NCI-H82 (cell line): ENCODE results near the gene NET1.
"Not testable (repeated sequence)": the region's sequence is repeated elsewhere in the genome, so short reads cannot be mapped to it uniquely, and the experiment has no call there.

Source experiments
- DNase-seq: peaks from one replicate; lab custom pipeline; 2025; lab: John Stamatoyannopoulos, UW

The NET1 gene

DNA sequence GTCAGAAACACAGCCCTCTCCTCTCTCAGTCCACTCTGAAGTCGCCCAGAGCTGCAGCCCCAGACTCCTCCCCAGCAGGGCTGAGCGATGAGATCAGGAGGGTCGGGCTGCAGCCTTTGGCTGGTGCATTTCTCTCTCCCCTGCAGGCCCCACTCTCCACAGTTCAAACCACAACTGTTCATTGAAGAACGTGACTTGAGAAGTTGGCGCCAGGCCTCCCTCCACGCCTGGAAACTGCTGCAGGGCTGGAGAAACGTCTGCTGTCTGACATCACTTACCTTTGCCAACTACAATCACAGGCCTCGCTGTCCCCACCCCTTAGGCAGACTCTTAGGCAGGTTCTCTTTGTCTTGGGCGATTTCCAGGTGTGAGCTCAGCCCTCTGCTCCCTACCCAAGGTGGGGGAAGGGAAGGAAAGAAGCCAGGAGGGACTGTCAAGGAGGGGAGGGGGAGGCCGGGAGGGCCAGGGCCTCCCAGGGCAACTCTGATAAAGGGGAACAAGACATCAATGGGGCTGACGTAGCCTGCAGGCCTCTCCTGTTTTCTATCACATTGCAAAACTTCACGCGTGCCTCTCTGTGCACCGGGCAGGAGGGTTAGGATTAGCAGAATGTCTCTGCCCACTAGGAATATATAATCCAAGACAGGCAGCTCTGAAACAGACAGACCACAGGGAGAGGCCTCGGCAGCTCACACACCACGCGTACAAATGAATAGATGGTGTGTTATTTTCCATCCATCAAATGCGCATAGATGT is 54.3 kb downstream of the NET1 start:
- DNase-seq = no peak

DNA sequence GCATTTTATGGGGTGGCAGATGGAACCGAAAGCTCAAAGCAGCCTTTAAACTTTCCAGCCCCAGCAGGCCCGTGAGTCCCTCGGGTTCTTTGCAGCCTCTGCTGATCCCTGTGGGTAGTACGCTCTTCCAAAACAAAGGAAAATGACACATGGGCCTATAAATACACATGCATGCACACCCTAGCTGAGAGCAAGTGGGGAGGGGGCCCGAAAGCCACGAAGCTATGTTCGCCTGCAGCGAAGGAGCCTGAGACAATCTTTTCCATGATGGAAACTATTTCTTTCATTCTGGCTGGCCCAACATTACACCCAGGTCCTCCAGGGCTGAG is 54.8 kb downstream of the NET1 start:
- DNase-seq = no peak

DNA sequence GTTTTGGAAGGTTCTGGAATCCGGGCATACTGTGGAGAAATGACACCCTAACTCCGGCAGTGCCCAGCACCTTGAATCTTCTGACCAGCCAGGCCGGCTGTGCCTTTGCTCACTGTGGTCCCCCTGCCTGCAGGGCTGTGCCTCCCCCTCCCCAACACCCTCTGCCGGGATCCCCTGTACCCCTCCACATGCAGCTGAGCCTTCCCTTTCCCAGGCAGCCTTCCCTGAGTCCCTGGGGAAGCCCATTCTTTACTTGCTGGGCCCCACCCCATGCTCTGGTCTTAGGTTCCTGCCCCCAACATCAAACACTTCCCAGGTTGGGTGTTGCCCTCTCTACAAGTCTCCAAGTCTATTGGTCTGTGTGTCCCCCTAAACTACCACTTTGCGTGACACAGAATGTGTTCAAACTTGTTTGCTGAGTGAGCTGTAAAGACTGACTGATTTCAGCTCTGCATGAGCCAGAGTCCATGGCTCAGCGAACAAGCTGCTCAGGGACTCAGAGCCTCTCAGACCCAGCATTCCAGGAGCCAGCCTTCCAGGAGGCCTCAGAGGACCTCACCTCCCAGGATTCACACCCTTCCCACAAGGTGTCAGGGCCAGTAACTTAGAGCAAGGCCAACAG is 55.4 kb downstream of the NET1 start:
- DNase-seq = no peak

DNA sequence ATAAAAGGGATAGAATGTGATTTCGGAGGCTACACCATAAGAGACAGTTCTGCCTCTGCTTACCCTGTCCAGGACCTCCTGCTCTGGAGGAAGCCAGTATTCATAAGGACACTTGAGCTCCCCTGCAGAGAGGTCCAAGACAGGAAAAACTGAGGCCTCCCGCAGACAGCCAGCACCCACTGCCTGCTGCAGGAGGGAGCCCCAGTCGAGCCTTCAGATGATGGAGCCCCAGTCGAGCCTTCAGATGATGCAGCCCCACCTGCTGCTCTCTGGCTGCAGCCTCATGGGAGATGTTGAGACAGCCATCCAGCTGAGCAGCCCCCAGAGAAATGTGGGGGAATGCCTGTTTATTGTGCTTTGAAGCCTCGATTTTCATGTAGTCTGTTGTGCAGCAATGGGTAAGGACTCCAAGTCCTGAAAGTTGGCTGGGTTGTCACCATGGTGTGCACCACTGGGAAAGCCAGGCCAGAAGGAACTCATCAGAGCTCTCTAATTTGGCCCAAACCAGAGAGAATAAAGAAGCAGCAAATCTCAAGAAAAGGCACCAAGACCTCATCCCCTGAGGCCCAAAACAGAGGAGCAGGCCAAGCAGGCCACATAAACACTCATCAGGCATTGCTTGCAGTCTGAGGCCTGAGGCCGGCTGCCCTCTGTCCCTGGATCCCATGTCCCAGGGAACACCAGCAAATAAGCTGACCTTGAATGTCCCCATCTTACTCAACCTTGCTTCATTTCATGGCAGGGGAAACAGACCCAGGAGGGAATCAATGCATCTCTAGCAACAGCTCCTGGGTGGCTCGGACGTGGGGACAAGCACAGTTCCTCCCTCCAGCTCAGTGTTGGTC is 56.1 kb downstream of the NET1 start:
- DNase-seq = no peak

DNA sequence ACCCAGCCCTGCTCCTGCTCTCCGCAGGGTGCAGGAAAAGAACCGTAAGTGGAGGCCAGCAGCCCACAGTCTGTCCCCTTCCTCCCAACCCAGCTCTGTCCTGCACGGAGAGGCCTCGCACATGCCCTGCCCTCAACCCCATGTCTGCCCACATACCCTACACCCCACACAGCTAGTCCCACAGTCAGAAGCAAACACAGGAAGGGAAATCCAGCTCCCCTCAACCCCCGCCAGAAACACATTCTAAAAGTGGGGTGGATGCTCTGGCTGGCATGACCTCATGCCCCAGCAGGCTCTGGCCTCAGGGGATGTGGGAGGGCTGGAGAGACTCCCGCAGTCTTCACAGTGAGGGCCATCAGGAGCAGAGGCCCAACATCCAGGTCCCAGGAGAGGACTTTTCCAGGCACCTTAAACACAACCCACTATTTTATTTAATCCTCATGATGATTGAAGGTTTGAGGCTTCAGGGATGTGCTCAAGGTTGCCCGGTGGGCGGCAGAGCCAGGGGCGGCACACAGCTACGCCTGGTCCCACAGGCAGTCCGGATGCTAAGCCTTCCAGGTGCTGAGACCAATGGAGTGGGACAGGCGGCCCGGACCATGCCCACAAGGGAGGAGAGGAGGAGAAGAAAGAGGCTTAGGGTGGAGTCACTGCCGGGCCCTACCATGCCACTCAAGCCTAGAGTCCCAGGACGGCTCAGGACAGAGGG is 57.1 kb downstream of the NET1 start:
- DNase-seq = no peak

DNA sequence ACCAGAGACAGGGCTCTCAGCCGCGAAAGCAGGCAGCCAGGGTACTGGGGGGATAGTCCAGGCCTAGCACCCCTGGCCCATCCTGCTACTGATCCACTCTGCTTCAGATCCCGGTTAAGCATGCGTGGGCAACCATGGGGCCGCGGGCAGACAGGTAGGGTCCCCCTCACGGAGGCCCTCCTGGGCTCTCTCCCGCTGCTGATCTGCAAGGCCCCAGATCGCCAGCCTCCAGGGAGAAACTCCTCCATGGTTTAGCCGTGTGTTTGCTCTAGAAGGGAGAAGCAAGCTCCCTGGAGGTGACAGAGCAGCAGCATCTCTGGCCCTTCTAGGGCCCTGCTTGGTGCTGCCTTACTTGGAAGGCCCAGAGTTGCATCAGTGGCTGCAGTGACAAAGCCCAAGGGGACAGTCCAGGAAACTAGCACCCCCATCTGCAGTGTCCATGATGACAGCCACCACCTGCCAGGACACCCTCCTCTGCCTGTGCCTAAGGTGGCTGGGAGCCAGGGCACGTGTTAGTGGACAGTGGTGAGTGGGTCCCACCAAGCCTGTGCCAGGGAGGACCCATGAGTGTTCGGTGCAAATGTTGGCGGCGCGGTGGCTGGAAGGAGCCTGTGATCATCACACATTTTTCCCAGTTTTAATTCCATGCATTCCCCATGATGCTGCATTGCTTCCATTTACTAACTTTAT is 57.9 kb downstream of the NET1 start:
- DNase-seq = no peak

DNA sequence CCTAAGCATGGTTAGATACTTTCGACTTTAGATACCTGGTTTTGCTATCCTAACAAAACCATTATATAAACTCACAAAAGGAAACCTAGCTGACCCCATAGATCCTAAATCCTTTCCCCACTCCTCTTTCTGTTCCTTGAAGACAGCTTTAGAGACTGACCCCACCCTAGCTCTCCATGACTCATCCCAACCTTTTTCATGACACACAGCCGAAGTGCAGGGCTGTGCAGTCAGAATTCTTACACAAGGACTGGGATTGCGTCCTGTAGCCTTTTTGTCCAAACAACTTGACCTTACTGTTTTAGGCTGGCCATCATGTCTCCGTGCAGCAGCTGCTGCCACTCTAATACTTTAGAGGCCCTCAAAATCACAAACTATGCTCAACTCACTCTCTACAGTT is 62.3 kb downstream of the NET1 start:
- not testable (repeated sequence) for DNase-seq

DNA sequence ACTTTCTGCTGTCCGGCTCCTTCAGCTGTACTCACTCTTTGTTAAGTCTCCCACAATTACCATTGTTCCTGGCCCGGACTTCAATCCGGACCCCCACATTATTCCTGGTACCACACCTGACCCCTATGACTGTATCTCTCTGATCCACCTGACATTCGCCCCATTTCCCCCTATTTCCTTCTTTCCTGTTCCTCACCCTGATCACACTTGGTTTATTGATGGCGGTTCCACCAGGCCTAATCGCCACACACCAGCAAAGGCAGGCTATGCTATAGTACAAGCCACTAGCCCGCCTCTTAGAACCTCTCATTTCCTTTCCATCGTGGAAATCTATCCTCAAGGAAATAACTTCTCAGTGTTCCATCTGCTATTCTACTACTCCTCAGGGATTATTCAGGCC is 62.7 kb downstream of the NET1 start:
- DNase-seq = not testable (repeated sequence)

DNA sequence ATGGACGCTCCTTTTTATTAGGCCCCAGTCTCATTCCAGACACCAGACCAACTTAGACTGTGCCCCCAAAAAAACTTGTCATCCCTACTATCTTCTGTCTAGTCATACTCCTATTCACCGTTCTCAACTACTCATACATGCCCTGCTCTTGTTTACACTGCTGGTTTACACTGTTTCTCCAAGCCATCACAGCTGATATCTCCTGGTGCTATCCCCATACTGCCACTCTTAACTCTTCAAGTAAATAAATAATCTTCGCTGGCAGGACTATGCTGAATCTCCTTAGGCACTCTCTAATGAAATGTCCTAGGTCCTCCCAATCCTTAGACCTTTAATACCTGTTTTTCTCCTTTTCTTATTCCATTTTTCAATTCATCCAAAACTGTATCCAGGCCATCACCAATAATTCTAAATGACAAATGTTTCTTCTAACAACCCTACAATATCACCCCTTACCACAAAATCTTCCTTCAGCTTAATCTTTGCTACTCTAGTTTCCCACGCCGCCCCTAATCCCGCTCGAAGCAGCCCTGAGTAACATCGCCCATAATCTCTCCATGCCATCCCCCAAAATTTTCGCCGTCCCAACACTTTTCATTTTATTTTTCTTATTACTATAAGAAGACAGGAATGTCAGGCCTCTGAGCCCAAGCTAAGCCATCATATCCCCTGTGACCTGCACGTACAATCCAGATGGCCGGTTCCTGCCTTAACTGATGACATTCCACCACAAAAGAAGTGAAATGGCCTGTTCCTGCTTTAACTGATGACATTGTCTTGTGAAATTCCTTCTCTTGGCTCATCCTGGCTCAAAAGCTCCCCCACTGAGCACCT is 63.8 kb downstream of the NET1 start:
- not testable (repeated sequence) for DNase-seq

DNA sequence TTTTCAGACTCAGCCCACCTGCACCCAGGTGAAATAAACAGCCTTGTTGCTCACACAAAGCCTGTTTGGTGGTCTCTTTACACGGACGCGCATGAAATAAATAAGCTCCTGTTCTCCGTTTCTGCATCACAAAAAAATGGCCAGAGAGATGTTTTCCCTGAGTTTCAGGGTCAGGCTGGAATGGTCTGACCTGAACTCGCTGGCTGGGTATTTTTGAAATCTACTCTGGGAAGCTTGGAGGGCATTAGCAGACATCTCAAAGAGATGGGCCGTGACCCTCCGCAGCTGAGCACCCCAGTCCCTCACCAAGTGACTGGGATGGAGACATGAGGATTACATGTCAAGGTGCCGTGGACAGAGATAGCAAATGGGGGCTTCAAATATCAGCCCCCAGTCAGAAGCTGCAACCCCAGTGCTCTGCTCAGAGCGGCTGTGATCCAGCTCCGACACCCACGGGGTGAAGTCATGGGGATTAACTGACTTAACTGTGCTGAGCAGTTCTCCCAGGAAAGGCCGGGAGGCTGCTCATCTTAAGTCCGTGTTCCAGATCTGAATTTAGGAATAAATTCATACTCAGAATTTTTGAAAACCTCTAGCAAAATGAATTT is 64.7 kb downstream of the NET1 start:
- DNase-seq = peak; percentile 66

DNA sequence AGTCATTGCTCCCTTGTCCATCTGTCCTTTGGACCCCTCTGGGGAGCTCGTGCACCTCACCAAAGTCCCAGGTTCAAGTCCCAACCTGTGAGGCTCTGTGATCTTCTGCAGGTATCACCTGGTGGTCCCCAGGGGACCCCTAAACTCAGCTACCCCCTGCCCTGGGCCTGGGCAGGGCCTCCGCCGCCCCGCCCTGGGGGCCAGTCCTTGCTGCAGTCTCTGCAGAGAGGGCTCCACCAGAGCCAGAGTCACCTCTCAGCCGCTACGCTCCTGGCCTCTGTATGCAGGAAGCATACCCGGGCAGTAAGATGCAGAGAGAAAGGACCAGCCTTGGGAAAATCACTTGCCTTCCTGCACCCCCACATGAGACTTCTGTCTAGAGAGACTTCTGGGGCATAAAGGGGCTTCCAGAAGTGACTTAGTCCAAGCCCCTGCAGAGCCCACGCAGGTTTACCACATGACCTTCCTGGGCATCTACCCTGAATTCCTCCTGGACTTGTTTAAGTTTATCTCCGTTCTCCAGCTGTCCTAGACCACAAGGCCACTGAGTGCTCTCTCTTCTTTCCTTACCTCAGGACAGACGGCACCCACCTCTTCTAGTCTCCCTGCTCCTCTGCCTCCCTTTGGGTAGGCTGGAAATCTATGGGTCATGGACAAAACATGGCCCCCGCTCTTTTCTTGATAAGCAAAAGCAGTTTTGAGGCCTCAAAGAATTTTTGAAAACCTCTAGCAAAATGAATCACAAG is 65.8 kb downstream of the NET1 start:
- DNase-seq = no peak

DNA sequence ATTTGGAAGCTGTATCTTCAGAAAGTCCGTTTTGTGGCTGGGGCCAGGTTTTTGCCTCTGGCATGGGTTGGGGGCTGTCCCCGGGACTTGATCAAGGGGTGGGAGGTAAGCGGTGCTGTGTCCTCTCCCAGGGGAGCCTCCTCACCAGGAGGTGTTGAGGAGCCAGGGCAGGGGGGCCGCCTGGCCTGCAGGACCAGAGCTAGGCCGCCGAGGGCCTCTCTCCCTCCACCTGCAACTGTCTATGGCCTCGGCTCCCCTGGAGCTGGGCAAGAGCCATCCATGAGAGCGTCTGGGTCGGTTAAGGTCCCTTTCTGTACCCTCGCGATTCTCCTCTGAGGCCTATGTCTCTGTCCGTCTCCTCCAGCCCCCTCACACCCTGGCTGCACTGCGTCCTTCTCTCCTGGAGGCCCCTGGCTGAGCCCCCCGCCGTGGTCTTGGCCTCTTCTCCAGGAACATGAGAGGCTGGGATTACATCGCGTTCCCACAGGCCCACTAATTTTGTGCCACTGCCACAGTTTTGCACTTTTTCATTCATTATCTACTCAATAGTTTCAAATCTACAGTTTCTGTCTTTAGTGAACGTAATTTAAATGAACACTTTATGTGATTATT is 66.4 kb downstream of the NET1 start:
- DNase-seq = no peak

DNA sequence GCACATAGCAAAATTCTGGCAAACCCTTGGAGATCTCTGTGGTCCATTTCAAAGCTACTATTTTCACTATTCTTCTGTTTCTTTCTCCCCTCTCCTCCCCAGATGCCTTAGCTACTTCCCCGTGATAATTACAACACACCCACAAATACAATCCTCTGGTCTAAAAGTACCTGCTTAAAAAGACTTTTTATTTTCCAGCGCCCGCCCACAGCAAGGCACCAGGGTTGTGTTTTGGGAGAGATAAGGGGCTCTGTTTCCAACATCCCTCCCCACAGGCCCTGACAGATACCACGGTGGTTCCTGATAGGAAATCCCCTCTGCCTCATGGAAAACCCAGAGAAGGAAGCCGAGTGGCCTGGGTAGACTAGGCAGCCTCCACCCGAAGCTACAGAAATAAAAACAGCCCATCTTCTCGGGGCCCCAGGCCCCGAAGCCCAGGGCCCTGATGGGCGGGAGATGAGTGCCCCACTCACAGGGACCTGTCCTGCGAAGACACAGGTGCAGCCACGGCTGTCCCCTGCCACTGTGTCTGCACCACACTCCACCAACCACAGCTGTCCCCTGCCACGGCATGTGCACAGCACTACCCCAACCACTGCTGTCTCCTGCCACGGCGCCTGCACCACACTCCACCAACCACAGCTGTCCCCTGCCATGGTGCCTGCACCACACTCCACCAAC is 67.3 kb downstream of the NET1 start:
- DNase-seq = no peak

DNA sequence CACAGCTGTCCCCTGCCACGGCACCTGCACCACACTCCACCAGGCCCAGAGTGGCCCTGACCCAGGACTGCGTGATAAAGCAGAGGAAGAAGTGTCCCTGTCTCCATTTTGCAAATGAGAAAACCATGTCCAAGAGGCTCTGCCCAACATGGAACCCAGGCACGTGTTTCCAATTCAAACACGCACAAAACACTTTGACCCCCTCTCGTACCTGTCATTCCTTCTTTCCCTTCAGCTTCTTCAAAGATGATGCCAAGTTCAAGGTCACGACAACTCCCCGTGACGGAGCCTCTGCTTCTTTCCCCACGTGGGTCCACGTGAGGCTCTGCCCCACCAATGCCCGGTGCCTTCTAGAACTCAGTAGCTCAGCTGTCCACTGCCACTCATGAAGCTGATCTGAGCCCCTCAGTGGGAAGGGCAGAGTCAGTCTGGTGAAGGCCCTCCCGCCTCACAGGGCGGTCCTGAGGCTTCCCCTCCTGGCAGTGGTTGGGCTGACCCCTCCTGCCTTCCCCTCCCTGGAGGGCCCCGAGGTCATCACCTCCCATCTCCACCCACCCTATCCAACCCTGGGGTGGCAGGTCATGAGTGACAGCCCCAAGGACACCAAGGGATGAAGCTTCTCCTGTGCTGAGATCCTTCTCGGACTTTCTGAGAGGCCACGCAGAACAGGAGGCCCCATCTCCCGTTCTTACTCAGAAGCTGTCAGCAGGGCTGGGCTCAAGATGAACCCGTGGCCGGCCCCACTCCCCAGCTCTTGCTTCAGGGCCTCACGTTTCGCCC is 68.0 kb downstream of the NET1 start:
- no peak for DNase-seq

DNA sequence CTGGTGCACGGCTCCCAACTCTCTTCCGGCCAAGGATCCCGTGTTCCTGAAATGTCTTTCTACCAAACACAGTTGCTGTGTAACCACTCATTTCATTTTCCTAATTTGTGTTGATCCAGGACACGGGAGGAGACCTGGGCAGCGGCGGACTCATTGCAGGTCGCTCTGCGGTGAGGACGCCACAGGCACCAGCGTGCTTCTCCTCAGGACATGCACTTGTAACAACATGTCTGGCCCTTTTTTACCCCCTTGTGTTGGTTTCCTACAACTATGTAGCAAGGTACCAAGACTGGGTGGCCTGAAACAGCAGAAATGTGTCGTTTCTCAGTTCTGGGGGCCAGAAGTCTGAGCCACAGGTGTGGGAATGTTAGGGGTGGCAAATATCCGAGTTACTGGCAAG is 68.8 kb downstream of the NET1 start:
- no peak for DNase-seq

DNA sequence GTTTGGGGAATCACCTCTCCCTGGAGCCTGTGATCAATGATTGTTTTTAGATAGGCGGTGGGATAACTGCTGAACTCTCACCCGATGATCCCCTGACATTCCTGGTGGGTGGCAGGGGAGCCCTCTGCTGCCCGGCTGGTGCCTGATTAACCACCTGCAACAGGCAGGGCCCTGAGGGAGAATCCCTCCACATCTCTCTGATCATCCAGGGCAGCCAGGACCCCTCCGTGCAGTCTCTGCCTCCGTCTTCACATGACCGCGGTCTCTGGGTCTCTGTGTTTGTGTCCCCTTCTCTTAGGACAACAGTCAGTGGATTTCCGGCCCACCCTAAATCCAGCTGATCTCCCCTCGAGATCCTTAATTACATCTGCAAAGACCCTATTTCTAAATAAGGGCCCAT is 69.7 kb downstream of the NET1 start:
- no peak for DNase-seq

DNA sequence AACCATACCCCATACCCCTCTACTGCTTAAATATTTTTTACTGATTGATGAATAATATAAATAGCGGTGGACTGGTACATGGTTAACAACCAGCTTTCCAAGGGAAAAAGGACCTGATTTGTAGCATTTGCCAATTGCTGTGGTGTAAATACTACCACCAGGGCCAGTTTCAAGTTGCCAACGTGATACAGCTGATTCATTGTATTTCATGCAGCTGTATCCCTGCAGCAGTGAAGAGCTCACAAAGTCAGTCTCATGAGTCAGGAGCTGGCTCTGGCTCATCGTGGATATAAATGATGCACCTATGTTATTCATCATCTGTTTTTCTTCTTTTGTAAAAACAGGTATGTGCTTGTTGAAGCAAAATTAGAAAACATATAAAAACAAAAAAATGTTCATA is 71.8 kb downstream of the NET1 start:
- DNase-seq = no peak

DNA sequence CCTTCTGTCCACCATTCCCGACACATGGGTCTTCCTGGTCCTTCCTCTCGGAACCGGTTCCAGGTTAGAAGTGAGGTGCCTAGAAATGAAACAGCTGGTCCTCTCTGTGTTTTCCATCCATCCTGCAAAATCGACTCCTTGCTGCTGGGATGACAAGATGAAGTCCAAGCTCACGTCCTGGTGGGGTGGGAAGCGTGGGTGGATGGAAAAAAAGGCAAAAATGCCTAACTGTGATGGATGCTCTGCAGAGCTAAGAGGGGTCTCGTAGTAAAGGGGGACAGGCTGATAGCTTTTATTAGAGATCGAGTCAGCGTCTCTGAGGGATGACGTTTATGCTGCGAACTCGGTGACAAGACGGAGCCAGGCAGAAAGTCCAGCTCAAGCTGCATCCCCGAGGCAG is 72.9 kb downstream of the NET1 start:
- DNase-seq = no peak
